Endothelial cell (in vitro differentiated cells): ENCODE results near the gene OMA1. TPM values are rescaled to one million over a fixed set of nuclear protein-coding genes. Genes with fewer than 3 reads are reported as not detected.

ENCODE experiments used
- DNase-seq: peaks from one replicate; pipeline ENCODE4 v3.0.0; 2021; ENCODE audit warnings: low spot score
- H3K27ac Mint-ChIP-seq: one replicate; pipeline ENCODE4 v1.8.0; 2021; ENCODE audit warnings: mixed read lengths, inconsistent platforms; ENCODE audit not compliant: unreplicated experiment
- H3K27me3 Mint-ChIP-seq: one replicate; pipeline ENCODE4 v1.8.0; 2021; ENCODE audit warnings: mild to moderate bottlenecking, moderate library complexity, mixed read lengths, inconsistent platforms; ENCODE audit not compliant: unreplicated experiment
- H3K36me3 Mint-ChIP-seq: one replicate; pipeline ENCODE4 v1.8.0; 2021; ENCODE audit warnings: mild to moderate bottlenecking, low read depth, mixed read lengths, inconsistent platforms; ENCODE audit not compliant: unreplicated experiment
- H3K4me1 Mint-ChIP-seq: one replicate; pipeline ENCODE4 v1.8.0; 2021; ENCODE audit warnings: mild to moderate bottlenecking, mixed read lengths, inconsistent platforms; ENCODE audit not compliant: unreplicated experiment
- H3K4me3 Mint-ChIP-seq: one replicate; pipeline ENCODE4 v1.8.0; 2021; ENCODE audit warnings: mild to moderate bottlenecking, mixed read lengths, inconsistent platforms; ENCODE audit not compliant: unreplicated experiment
- H3K9me3 Mint-ChIP-seq: one replicate; pipeline ENCODE4 v1.8.0; 2021; ENCODE audit warnings: mixed read lengths, inconsistent platforms; ENCODE audit not compliant: unreplicated experiment
- CTCF ChIP-seq: fragments of 200-600 bp; sonication (generic); IDR thresholded peaks from one replicate; pipeline ENCODE4 v1.5.0; 2021; ENCODE audit warnings: antibody characterized with exemption; ENCODE audit not compliant: unreplicated experiment
- total RNA-seq: library from RNA; stranded (reverse); fragmentation: NEBNext Ultra II Directional; extraction: Animal tissue kit (Norgen Biotek cat#: 25700); gene quantifications from one replicate; pipeline ENCODE4 v1.2.1, GENCODE V29; 2021; ENCODE audit not compliant: unreplicated experiment

OMA1 gene
- total RNA-seq, 1 donor from 2014 or later, result 7.6 TPM

- no peak overlapping the region for H3K27ac Mint-ChIP-seq
- peaks cover 14% of the 10 kb centered on the region for H3K27me3 Mint-ChIP-seq
- TF ChIP-seq CTCF, result no peak
- H3K4me1 Mint-ChIP-seq, result peaks cover 8% of the 10 kb centered on the region
- no peaks in the 10 kb centered on the region for H3K9me3 Mint-ChIP-seq
- no peak overlapping the region for H3K4me3 Mint-ChIP-seq
- H3K36me3 Mint-ChIP-seq, result no peaks in the 10 kb centered on the region
- no peak for DNase-seq
Measured at GRCh38 chr1:58574816-58575215, 28.3 kb upstream of the OMA1 start.

- peaks cover 15% of the 10 kb centered on the region for H3K27me3 Mint-ChIP-seq
- no peaks in the 10 kb centered on the region for H3K9me3 Mint-ChIP-seq
- H3K4me3 Mint-ChIP-seq, result no peak overlapping the region
- no peak overlapping the region for H3K27ac Mint-ChIP-seq
- peaks cover 8% of the 10 kb centered on the region for H3K4me1 Mint-ChIP-seq
- no peak for DNase-seq
- no peak for TF ChIP-seq CTCF
- H3K36me3 Mint-ChIP-seq, result no peaks in the 10 kb centered on the region
Measured at GRCh38 chr1:58573705-58574591, 27.4 kb upstream of the OMA1 start.

DNA sequence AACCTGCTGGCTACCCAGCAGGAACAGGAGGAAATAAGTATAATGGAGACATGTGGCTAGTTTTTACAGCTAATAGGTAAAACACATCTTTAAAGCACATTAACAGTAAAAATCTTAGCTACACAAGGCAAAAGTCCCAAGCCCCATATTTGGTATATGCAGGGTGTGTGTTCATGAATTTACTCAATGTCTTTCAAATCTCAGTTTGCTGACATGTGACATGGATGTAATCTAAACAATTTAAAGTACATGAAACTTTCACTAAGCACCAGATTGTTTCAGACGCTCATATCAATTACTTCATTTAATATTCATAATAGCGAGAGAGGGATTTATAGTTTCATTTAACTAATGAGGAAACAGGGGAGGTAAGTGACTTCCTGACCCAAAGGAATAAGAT, 26.6 kb upstream of the OMA1 start:
- Mint-ChIP-seq H3K36me3 (no peaks in the 10 kb centered on the region), H3K4me1 (peaks cover 8% of the 10 kb centered on the region), H3K4me3 (no peak overlapping the region), H3K27me3 (peaks cover 14% of the 10 kb centered on the region), H3K9me3 (no peaks in the 10 kb centered on the region), H3K27ac (no peak overlapping the region)
- no peak for DNase-seq
- TF ChIP-seq CTCF, result no peak

DNA sequence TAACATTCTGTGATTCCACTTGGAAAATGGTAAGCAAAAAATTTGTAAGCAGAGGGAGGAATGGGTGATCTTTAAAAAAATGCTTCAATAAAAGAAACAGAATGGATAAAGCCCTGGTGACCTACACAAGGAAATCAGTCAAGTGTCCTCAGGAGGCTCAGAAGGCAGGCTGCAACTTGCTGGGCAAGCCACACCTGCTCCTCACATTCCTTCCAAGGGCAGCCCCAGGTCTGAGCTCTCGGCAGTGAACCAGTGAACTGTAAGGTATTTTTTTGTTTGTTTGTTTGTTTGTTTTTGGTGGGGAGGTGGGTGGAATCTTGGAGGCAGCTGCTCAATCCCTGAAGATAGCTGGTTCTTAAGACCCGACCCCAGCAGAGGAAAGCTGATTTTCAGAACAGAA, 26.2 kb upstream of the OMA1 start:
- H3K27ac Mint-ChIP-seq, result no peak overlapping the region
- H3K36me3 Mint-ChIP-seq, result no peaks in the 10 kb centered on the region

More for the DNA sequence above, 26.2 kb upstream of the OMA1 start:
- TF ChIP-seq CTCF, result no peak
- H3K9me3 Mint-ChIP-seq, result no peaks in the 10 kb centered on the region
- H3K4me1 Mint-ChIP-seq, result peaks cover 8% of the 10 kb centered on the region
- H3K27me3 Mint-ChIP-seq, result peaks cover 14% of the 10 kb centered on the region
- no peak for DNase-seq
- H3K4me3 Mint-ChIP-seq, result no peak overlapping the region
